Activated CD8-positive, alpha-beta T cell treated with anti-CD3 and anti-CD28 coated beads for 36 hours (primary cell): Measurements from ENCODE around the gene WBP1L. TPM values are rescaled to one million over a fixed set of nuclear protein-coding genes. Genes with fewer than 3 reads are reported as not detected.
A peak's percentile ranks its signal among the peaks of the same experiment; 100 is the strongest.

Source experiments
- ATAC-seq: fragments of 200-7000 bp; cut with Tn5 transposase; one replicate; pipeline ENCODE4 v1.10.0; 2021; ENCODE audit warnings: mild to moderate bottlenecking, moderate library complexity
- CTCF ChIA-PET: fragments of 350-600 bp; sonication (Branson Sonifier 250); formaldehyde crosslinking; loops from one replicate; lab custom pipeline; 2021; ENCODE audit warnings: antibody characterized with exemption; lab: Charles Lee
- POLR2A ChIA-PET: fragments of 350-600 bp; sonication (Branson Sonifier 250); formaldehyde crosslinking; loops from one replicate; lab custom pipeline; 2021; ENCODE audit warnings: antibody characterized with exemption; lab: Charles Lee
- DNase-seq: peaks from one replicate; pipeline ENCODE4 v3.0.0-alpha.2; 2020
- H3K27ac Mint-ChIP-seq: one replicate; pipeline ENCODE4 v1.8.0; 2021; ENCODE audit warnings: mild to moderate bottlenecking, mixed read lengths
- H3K27me3 Mint-ChIP-seq: one replicate; pipeline ENCODE4 v1.8.0; 2021; ENCODE audit warnings: mixed read lengths
- H3K36me3 Mint-ChIP-seq: one replicate; pipeline ENCODE4 v1.8.0; 2021; ENCODE audit warnings: low read depth, mixed read lengths
- H3K4me1 Mint-ChIP-seq: one replicate; pipeline ENCODE4 v1.8.0; 2021; ENCODE audit warnings: low read depth, mixed read lengths
- H3K4me3 Mint-ChIP-seq: one replicate; pipeline ENCODE4 v1.8.0; 2021; ENCODE audit warnings: mild to moderate bottlenecking, moderate library complexity, mixed read lengths
- H3K9me3 Mint-ChIP-seq: one replicate; pipeline ENCODE4 v1.8.0; 2021; ENCODE audit warnings: mixed read lengths
- intact Hi-C: fragments of 100-400 bp; cut with micrococcal nuclease; formaldehyde crosslinking; loops from one replicate; pipeline ENCODE4 v1.10.0; 2022
- total RNA-seq, 2 experiments: library from RNA; stranded (reverse); gene quantifications; one replicate each; pipeline ENCODE4 v1.2.3, GENCODE V29; 2021
- TF ChIP-seq, protein P1 (sequence below): fragments of 200-600 bp; IDR thresholded peaks from one replicate; pipeline ENCODE4 v1.8.0; 2022; ENCODE audit warnings: antibody characterized with exemption, mild to moderate bottlenecking

WBP1L gene
- total RNA-seq, 2 experiments from 2014 or later, result 11.4 to 12.7 TPM

DNA sequence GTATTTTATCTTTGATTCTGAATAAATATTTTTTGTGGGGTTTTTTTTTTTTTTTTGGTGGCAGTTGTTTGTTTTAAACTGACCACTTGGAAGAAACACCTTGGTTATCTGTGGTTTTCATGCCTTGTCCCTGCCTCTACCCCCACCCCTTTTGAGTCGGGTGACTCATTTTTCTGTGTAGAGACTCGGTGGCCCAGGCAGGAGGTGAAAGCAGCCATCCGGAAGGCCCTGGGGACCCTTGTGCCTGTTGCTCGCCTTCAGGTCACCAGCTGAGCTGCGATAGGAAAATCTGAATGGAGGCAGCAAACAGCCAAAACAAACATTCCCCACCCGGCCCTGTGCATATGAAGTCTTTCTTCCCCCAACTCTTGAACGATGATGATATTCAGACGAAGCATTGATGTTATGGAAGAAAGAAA is 70.7 kb downstream of the WBP1L start:
- no peak for ATAC-seq
- ChIA-PET POLR2A (interaction anchor here (0.6 kb wide), 1 partner anchor 610 kb away, joined by 3 read pairs; no protein-coding TSS in a partner anchor), CTCF (no interaction called here)
- Mint-ChIP-seq H3K4me3 (no peak overlapping the region), H3K9me3 (no peaks in the 10 kb centered on the region), H3K27ac (no peak overlapping the region), H3K4me1 (peaks cover 13% of the 10 kb centered on the region), H3K36me3 (peaks cover 13% of the 10 kb centered on the region), H3K27me3 (no peaks in the 10 kb centered on the region)
- intact Hi-C loops, result no loop called here
- TF ChIP-seq, protein P1, sequence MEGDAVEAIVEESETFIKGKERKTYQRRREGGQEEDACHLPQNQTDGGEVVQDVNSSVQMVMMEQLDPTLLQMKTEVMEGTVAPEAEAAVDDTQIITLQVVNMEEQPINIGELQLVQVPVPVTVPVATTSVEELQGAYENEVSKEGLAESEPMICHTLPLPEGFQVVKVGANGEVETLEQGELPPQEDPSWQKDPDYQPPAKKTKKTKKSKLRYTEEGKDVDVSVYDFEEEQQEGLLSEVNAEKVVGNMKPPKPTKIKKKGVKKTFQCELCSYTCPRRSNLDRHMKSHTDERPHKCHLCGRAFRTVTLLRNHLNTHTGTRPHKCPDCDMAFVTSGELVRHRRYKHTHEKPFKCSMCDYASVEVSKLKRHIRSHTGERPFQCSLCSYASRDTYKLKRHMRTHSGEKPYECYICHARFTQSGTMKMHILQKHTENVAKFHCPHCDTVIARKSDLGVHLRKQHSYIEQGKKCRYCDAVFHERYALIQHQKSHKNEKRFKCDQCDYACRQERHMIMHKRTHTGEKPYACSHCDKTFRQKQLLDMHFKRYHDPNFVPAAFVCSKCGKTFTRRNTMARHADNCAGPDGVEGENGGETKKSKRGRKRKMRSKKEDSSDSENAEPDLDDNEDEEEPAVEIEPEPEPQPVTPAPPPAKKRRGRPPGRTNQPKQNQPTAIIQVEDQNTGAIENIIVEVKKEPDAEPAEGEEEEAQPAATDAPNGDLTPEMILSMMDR, result no peak
- no peak for DNase-seq

DNA sequence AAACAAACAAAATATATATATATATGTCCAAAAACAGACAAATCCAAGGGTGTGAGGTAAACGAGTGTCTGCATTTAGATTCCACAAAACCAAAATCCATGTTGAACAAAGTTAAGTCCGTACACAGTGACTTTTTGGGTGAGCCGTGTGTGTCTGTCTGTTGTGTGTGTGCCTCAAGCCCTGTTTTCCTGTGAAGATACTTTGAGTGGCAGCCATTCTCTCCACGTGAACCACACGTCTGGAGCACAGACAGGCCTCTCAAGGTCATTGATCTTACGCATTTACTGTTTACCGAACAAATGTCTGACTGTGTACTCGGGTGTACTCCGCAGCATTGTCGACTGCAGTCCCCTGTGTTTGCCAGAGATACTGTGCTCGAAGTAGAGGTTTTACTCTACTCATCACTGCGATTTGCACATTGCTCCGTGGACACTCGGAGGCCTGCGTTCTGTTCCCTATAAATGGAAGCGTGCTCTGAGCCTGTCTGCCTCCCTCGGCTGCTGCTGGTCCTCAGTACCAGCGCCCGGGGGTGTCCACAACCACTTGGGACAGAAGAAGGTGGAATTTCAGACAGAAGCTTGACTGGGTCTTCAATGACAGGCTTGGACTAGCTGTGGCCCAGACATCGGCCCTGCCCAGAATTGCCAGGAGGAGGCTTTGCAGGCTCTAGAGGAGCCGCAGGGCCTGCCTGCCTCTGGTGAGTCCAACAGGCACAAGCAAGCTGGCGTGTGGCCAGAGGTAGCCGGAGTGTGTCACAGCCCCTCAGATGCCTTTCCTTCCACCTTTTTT is 71.3 kb downstream of the WBP1L start:
- POLR2A ChIA-PET, result no interaction called here
- no peaks in the 10 kb centered on the region for H3K9me3 Mint-ChIP-seq
- intact Hi-C loops, result no loop called here
- TF ChIP-seq, protein P1, result no peak
- H3K4me1 Mint-ChIP-seq, result peaks cover 9% of the 10 kb centered on the region
- CTCF ChIA-PET, result interaction anchor here (0.8 kb wide), 1 partner anchor 20 kb away, joined by 3 read pairs; no protein-coding TSS in a partner anchor
- peaks cover 9% of the 10 kb centered on the region for H3K36me3 Mint-ChIP-seq
- DNase-seq (no peak), ATAC-seq (no peak)
- no peak overlapping the region for H3K4me3 Mint-ChIP-seq
- H3K27ac Mint-ChIP-seq, result no peak overlapping the region
- H3K27me3 Mint-ChIP-seq, result no peaks in the 10 kb centered on the region

DNA sequence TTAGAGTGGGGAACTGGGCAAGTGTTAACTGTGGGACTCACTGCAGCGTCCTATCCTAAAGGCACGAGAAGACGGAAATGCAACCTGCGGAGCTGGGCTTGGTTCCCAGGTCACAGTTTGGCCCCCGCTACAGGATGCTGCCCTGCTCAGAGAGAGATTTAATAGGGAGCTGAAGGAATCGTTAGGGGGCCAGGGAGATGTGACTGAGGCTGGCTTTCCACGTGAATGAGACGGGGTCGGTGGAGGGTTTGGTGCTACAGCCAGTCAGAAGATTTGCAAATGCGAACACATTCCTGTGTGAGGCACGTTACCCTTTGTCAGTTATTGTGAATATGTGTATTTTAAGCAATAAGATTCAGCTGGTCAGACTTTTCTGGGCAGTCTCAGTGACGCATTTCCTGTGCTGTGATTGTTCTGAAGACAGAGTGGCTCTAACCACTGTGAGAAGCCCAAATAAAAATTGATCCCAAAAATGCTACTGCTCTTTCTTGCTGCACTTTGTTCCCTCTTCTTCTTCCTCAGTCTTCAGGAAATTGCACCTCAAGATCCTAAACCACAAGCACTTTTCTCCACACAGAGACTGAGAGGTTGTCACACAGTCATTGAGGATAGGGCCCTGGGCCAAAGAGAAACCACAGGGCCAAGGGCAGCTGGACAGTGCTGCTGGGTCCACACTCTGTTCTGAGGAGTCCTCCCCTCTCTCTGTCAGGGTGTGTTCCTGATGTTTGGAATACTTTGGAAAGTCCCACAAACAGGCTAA is 72.2 kb downstream of the WBP1L start:
- Mint-ChIP-seq H3K27ac (peak overlapping the region; percentile 31), H3K27me3 (no peaks in the 10 kb centered on the region), H3K4me3 (no peak overlapping the region), H3K4me1 (peaks cover 9% of the 10 kb centered on the region), H3K9me3 (no peaks in the 10 kb centered on the region), H3K36me3 (peaks cover 7% of the 10 kb centered on the region)
- intact Hi-C loops, result no loop called here
- POLR2A ChIA-PET, result no interaction called here
- CTCF ChIA-PET, result interaction anchor here (0.8 kb wide), 1 partner anchor 19 kb away, joined by 3 read pairs; no protein-coding TSS in a partner anchor
- DNase-seq (no peak), ATAC-seq (no peak)
- TF ChIP-seq, protein P1, result no peak

DNA sequence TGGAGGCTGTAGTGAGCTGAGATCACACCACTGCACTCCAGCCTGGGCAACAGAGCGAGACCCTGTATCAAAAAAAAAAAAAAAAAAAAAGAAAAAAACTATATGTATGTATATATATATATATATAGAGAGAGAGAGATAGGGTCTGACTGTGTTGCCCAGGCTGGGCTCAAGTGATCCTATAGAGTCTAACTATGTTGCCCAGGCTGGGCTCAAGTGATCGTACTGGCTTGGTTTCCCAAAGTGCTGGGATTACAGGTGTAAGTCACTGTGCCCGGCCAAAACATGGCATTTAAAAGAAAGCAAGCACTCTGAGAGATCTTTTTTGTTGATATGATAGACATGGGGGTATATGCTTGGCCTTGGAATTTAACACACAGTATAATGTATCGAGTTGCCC is 73.4 kb downstream of the WBP1L start:
- ATAC-seq (no peak), DNase-seq (no peak)
- H3K4me3 Mint-ChIP-seq, result no peak overlapping the region
- intact Hi-C loops, result no loop called here
- TF ChIP-seq, protein P1, result no peak
- peaks cover 5% of the 10 kb centered on the region for H3K4me1 Mint-ChIP-seq
- CTCF ChIA-PET, result no interaction called here
- no peaks in the 10 kb centered on the region for H3K27me3 Mint-ChIP-seq
- H3K27ac Mint-ChIP-seq, result no peak overlapping the region
- POLR2A ChIA-PET, result interaction anchor here (1.5 kb wide), 1 partner anchor 64 kb away, joined by 4 read pairs; no protein-coding TSS in a partner anchor
- H3K36me3 Mint-ChIP-seq, result peaks cover 1% of the 10 kb centered on the region
- H3K9me3 Mint-ChIP-seq, result no peaks in the 10 kb centered on the region
